NB4 (cell line): Measurements from ENCODE around the gene RERE.

ENCODE experiments used
- CTCF ChIP-seq: IDR thresholded peaks from one replicate; pipeline ENCODE4 v1.5.1; 2012; ENCODE audit warnings: low read depth, low read length
- MYC ChIP-seq: IDR thresholded peaks from 2 replicates; pipeline ENCODE4 v1.6.1; 2011; ENCODE audit warnings: low read depth, low read length
- POLR2A ChIP-seq: IDR thresholded peaks from 2 replicates; pipeline ENCODE4 v1.6.1; 2011; ENCODE audit warnings: mild to moderate bottlenecking; ENCODE audit not compliant: insufficient read length; ENCODE audit errors: extremely low read depth

DNA sequence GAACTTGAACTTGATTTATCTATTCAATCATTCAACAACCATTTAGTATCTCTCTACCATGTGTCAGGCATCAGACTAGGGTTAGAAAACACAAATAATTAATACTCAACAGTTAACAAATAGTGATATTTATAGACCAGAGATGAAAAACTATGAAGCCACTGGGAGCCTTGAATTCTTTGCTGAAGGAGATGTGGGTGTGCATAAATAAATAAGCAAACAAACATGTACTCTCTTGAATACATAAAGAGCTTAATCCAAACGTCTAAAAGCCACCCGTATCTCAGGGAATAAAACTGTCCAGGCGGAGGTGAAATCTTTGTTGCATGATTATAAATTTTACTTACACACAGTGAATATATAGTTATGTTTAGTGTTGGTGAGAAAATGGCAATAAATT is 333.9 kb downstream of the RERE start:
- TF ChIP-seq CTCF = no peak
- TF ChIP-seq POLR2A = no peak
- TF ChIP-seq MYC = no peak
